GM19372 (cell line): ENCODE data around the gene TUBB2B.
"Not testable (repeated sequence)": the region's sequence is repeated elsewhere in the genome, so short reads cannot be mapped to it uniquely, and the experiment has no call there.

Experiments used
- ATAC-seq: cut with Tn5 transposase; IDR thresholded peaks from one replicate; pipeline ENCODE4 v1.9.1; 2021; ENCODE audit warnings: mild to moderate bottlenecking, low read depth, moderate library complexity; ENCODE audit not compliant: unreplicated experiment

The TUBB2B gene

GRCh38 chr6:3193102-3193849 is 34.2 kb downstream of the TUBB2B start:
- ATAC-seq, result no peak

DNA sequence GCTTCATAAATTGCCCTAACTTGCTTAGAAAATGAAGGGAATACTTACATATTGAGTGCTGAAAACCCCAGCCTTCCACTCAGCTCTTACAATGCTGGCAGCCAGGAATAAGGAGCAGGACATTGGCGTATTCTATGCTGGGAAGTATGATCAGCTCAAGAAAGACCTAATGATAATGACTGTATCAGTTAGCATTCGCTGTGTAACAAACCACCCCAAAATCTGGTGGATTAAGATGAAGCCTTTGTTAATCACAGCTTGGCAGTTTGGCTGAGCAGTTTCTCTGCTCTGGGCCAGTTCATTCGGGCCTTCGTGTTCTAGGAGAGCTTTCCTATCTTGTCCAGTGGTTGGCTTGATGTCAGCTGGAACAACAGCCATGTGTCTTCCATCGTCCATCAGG is 36.7 kb downstream of the TUBB2B start:
- no peak for ATAC-seq

GRCh38 chr6:3190056-3190455 is 37.4 kb downstream of the TUBB2B start:
- no peak for ATAC-seq

DNA sequence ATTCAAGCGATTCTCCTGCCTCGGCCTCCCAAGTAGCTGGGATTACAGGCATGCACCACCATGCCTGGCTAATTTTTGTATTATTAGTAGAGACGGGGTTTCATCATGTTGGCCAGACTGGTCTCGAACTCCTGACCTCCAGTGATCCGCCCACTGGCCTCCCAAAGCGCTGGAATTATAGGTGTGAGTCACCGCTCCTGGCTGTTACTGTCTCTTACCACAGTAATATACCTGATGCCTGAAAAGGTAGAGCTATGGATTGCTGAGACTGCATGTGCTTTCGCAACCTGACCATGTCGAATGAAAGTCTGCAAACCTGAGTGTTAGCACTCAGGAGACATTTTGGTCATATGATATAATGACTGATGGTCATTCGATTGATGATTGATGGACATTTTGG is 38.3 kb downstream of the TUBB2B start:
- not testable (repeated sequence) for ATAC-seq

DNA sequence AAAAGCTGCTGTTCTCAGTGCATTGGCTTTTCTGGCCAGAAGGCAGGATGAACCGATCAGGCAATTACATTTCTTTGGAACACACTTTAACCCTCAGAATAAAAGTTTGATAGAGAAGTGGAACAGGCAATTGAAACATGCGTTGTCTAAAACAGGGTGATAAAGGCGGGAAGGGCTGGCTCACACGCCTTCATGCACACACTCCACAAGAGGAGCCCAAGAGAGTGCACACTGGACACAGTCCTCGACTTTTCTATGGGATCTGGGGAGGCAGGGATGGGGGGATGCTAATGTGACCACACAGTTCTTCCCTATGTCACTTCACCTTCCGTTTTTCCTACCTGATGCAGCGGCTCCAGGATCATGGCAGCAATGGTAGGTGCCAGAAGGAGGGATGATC is 39.2 kb downstream of the TUBB2B start:
- no peak for ATAC-seq

GRCh38 chr6:3186974-3187382 is 40.5 kb downstream of the TUBB2B start:
- no peak for ATAC-seq

GRCh38 chr6:3183066-3183465 is 44.4 kb downstream of the TUBB2B start:
- no peak for ATAC-seq

GRCh38 chr6:3181105-3181504 is 46.3 kb downstream of the TUBB2B start:
- no peak for ATAC-seq

DNA sequence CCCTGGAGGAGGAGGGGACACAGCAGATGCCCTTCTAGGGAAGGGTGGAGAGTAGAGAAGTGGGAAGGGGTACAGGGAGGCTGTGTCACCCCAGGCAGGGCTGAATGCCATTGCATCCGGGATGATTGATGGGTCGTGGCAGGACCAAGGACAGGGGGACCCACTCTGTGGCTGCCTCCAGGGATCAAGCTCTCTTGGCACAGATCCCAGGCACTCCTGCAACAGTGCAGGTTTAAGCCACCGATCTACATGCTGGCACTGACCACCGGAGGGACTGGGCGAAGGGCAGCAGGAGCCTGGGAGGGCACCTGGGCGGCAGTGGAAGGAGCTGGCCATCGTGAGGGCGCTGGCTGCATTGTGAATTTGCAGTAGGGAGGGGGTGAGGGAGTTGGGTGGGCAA is 47.5 kb downstream of the TUBB2B start:
- not testable (repeated sequence) for ATAC-seq

- not testable (repeated sequence) for ATAC-seq
These were observed 48.8 kb downstream of the TUBB2B start for GRCh38 chr6:3178666-3179065.

DNA sequence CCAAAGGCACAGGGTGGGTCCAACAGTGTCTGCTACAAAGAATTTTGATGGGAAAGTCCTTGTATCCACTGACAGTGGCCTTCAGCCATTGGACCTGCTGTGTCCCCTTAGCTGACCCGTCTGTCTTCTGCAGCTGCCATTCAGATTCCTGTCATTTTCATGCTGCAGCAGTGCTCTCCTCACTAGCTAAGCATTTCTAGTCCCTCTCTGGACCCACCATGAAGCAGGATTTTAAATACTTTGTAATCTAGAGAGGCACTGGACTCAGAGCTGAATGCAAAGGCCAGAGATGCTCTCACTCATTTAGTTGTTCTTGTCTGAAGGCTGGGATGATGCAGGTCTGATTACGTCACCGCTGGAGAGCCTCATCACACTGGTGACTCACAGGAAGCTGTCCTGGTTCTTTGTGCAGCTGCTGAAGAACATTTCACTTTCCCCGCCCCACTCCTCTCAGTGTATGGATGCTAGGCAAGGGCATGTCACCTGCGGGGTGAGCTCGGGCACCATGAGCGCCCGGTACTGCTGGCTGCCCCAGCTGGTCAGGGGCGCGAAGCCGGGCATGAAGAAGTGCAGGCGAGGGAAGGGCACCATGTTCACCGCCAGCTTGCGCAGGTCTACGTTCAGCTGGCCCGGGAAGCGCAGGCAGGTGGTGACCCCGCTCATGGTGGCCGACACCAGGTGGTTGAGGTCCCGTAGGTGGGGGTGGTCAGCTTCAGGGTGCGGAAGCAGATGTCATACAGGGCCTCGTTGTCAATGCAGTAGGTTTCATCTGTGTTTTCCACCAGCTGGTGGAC is 50.7 kb downstream of the TUBB2B start:
- no peak for ATAC-seq

- no peak for ATAC-seq
These were observed 51.6 kb downstream of the TUBB2B start for GRCh38 chr6:3175715-3176402.
